Activated CD4-positive, alpha-beta T cell treated with anti-CD3 and anti-CD28 coated beads, Interleukin-2, amount 10 ng/mL, durations not matched to agents 24 days and 14 days (primary cell): ENCODE results near the gene SON. TPM values are rescaled to one million over a fixed set of nuclear protein-coding genes. Genes with fewer than 3 reads are reported as not detected.
A peak's percentile ranks its signal among the peaks of the same experiment; 100 is the strongest.

Source experiments
- DNase-seq: peaks from one replicate; pipeline ENCODE4 v3.0.0; 2022
- H3K27ac Mint-ChIP-seq: one replicate; pipeline ENCODE4 v1.8.0; 2022; ENCODE audit warnings: mild to moderate bottlenecking, mixed read lengths
- H3K27me3 Mint-ChIP-seq: one replicate; pipeline ENCODE4 v1.8.0; 2022; ENCODE audit warnings: mixed read lengths
- H3K36me3 Mint-ChIP-seq: one replicate; pipeline ENCODE4 v1.8.0; 2022; ENCODE audit warnings: low read depth, mild to moderate bottlenecking, mixed read lengths
- H3K4me1 Mint-ChIP-seq: one replicate; pipeline ENCODE4 v1.8.0; 2021; ENCODE audit warnings: mixed read lengths
- H3K4me3 Mint-ChIP-seq: one replicate; pipeline ENCODE4 v1.8.0; 2022; ENCODE audit warnings: mild to moderate bottlenecking, moderate library complexity, mixed read lengths
- H3K9me3 Mint-ChIP-seq: one replicate; pipeline ENCODE4 v1.8.0; 2021; ENCODE audit warnings: mixed read lengths
- intact Hi-C: fragments of 100-400 bp; cut with micrococcal nuclease; formaldehyde crosslinking; loops from one replicate; pipeline ENCODE4 v1.15.1; 2023
- total RNA-seq: library from RNA; stranded (reverse); gene quantifications from 2 replicates; pipeline ENCODE4 v1.2.3, GENCODE V29; 2022

The SON gene
- total RNA-seq, 1 donor from 2014 or later, result 363 TPM

GRCh38 chr21:33537212-33537611, 5.6 kb upstream of the SON start:
- Mint-ChIP-seq H3K4me1 (peaks cover 29% of the 10 kb centered on the region), H3K36me3 (peaks cover 63% of the 10 kb centered on the region), H3K4me3 (no peak overlapping the region), H3K9me3 (peaks cover 8% of the 10 kb centered on the region), H3K27me3 (no peaks in the 10 kb centered on the region), H3K27ac (no peak overlapping the region)
- intact Hi-C loops, result no loop called here
- DNase-seq, result no peak

- DNase-seq, result peak; percentile 29
- Mint-ChIP-seq H3K4me1 (peaks cover 37% of the 10 kb centered on the region), H3K36me3 (peaks cover 59% of the 10 kb centered on the region), H3K9me3 (peaks cover 8% of the 10 kb centered on the region), H3K27ac (no peak overlapping the region), H3K27me3 (no peaks in the 10 kb centered on the region), H3K4me3 (no peak overlapping the region)
- intact Hi-C loops, result no loop called here
Observed at GRCh38 chr21:33539616-33540015, 3.2 kb upstream of the SON start.

DNA sequence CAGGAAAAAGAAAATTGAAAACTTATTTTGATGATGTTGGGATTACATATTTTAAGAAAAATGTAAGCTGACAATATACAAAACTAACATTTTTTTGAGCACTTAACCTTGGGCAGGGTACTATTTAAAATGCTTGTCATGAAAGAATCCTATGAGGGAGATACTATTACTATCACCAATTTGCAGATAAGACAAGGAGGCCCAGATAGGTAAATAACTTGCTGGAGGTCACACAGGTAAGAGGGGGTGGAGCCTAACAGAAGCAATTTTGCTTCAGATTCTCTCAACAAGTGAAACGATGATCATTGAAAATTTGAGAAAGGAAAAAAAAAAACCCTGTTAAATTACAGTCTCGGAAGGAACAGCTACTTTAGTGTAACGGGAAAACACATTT, 2.1 kb upstream of the SON start:
- DNase-seq, result peak; percentile 53
- H3K27me3 Mint-ChIP-seq, result no peaks in the 10 kb centered on the region
- intact Hi-C loops, result no loop called here
- peaks cover 50% of the 10 kb centered on the region for H3K36me3 Mint-ChIP-seq
- H3K4me1 Mint-ChIP-seq, result peaks cover 41% of the 10 kb centered on the region
- peaks cover 8% of the 10 kb centered on the region for H3K9me3 Mint-ChIP-seq
- H3K4me3 Mint-ChIP-seq, result peak overlapping the region; percentile 95
- H3K27ac Mint-ChIP-seq, result peak overlapping the region; percentile 86

DNA sequence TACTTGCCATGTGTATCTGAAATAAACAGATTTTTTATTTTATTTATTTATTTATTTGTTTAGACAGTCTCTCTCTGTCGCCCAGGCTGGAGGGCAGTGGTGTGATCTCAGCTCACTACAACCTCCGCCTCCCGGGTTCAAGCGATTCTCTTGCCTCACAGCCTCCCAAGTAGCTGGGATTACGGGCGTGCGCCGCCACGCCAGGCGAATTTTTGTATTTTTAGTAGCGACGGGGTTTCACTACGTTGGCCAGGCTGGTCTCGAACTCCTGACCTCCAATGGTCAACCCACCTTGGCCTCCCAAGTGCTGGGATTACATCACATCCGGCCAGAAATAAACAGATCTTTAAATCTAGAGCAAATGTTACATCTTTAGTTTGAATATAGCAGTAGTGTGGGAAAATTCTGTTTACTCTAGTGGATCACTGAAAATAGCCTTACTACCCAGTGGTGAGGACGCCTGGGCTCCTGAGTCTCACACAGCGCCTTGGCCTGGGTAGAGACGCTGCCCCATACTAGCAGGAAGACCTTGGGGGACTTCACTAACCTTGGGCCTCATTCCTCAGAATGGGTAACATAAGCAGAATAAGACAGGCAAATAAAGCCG, 1.6 kb upstream of the SON start:
- Mint-ChIP-seq H3K4me1 (peaks cover 43% of the 10 kb centered on the region), H3K27ac (peak overlapping the region; percentile 100), H3K4me3 (peak overlapping the region; percentile 95), H3K36me3 (peaks cover 52% of the 10 kb centered on the region), H3K9me3 (peaks cover 8% of the 10 kb centered on the region), H3K27me3 (no peaks in the 10 kb centered on the region)
- DNase-seq, result peak; percentile 71
- intact Hi-C loops, result no loop called here

- no peaks in the 10 kb centered on the region for H3K27me3 Mint-ChIP-seq
- peak within 1 kb of the TSS; percentile 100 for H3K27ac Mint-ChIP-seq
- peaks cover 8% of the 10 kb centered on the region for H3K9me3 Mint-ChIP-seq
- DNase-seq, result peak; percentile 95
- intact Hi-C loops, result loop anchor here (1.0 kb wide), 3 partner anchors 46 to 63 kb away; partner anchors contain the start of genes DNAJC28, DONSON and TMEM50B
- peaks cover 50% of the 10 kb centered on the region for H3K36me3 Mint-ChIP-seq
- H3K4me3 Mint-ChIP-seq, result peak within 1 kb of the TSS; percentile 95
- peaks cover 41% of the 10 kb centered on the region for H3K4me1 Mint-ChIP-seq
Observed at GRCh38 chr21:33541756-33542639, 840 bp upstream of the SON start, which contains the start of gene GART. GART (minus strand) TSS chr21:33542117; CDS start chr21:33539315, 2,802 bp downstream.

GRCh38 chr21:33543505-33544129, 779 bp downstream of the SON start:
- peak overlapping the region; percentile 100 for H3K27ac Mint-ChIP-seq
- H3K4me3 Mint-ChIP-seq, result peak overlapping the region; percentile 95
- peak; percentile 93 for DNase-seq
- no peaks in the 10 kb centered on the region for H3K9me3 Mint-ChIP-seq
- H3K27me3 Mint-ChIP-seq, result no peaks in the 10 kb centered on the region
- intact Hi-C loops, result loop anchor here (1.0 kb wide), 1 partner anchor 98 kb away; the partner anchor contains the start of gene CRYZL1
- H3K36me3 Mint-ChIP-seq, result peaks cover 46% of the 10 kb centered on the region
- peaks cover 34% of the 10 kb centered on the region for H3K4me1 Mint-ChIP-seq

DNA sequence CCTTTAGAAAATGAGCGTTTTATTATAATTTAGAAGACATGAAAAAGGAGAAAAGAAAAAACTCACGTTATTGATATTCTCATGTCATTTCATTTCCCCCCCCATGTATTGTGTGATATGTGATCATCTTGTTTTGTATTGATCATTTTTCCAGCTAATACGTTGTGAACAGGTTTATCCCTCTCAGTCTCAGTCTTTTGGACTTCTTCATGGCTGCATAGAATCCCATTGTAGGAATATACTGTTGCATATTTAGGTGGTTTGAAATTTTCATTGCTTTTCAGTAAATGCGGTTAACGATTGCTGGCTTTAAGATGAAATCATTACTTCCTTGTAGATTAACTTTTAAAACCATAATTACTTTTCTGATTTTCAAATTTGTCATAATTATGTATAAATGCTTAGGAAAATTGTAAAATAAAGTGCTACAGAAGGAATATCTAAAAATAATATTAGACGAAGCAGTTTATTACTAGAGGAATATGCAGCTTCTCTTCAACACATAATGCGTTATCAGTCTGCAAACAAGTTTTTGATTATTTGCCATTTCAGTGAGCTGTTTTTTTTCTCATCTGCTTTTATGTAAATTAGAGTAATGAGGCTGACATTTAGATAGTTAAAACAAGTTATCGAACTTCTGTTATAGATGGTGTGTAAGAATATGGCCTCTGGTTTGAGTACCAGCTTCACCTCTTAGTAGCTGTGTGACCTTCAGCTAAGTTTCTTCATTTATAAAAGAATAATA, 1.8 kb downstream of the SON start:
- DNase-seq, result peak; percentile 32
- peak overlapping the region; percentile 100 for H3K27ac Mint-ChIP-seq
- no peaks in the 10 kb centered on the region for H3K27me3 Mint-ChIP-seq
- intact Hi-C loops, result no loop called here
- H3K9me3 Mint-ChIP-seq, result no peaks in the 10 kb centered on the region
- peak overlapping the region; percentile 95 for H3K4me3 Mint-ChIP-seq
- H3K4me1 Mint-ChIP-seq, result peaks cover 32% of the 10 kb centered on the region
- H3K36me3 Mint-ChIP-seq, result peaks cover 50% of the 10 kb centered on the region

- H3K36me3 Mint-ChIP-seq, result peaks cover 52% of the 10 kb centered on the region
Observed at GRCh38 chr21:33546086-33546485, 3.2 kb downstream of the SON start.

DNA sequence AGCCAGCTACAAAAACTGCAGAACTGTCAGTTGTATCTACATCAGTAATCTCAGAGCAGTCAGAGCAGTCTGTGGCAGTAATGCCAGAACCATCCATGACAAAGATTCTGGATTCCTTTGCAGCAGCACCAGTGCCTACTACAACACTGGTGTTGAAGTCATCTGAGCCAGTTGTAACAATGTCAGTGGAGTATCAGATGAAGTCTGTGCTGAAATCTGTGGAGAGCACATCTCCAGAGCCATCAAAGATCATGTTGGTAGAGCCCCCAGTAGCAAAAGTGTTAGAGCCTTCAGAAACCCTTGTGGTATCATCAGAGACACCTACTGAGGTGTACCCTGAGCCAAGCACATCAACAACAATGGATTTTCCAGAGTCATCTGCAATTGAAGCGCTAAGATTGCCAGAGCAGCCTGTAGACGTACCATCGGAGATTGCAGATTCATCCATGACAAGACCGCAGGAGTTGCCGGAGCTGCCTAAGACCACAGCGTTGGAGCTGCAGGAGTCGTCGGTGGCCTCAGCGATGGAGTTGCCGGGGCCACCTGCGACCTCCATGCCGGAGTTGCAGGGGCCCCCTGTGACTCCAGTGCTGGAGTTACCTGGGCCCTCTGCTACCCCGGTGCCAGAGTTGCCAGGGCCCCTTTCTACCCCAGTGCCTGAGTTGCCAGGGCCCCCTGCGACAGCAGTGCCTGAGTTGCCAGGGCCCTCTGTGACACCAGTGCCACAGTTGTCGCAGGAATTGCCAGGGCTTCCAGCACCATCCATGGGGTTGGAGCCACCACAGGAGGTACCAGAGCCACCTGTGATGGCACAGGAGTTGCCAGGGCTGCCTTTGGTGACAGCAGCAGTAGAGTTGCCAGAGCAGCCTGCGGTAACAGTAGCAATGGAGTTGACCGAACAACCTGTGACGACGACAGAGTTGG, 7.3 kb downstream of the SON start:
- intact Hi-C loops, result no loop called here
- no peak overlapping the region for H3K4me3 Mint-ChIP-seq
- no peaks in the 10 kb centered on the region for H3K27me3 Mint-ChIP-seq
- no peak overlapping the region for H3K27ac Mint-ChIP-seq
- H3K4me1 Mint-ChIP-seq, result peaks cover 25% of the 10 kb centered on the region
- peak; percentile 55 for DNase-seq
- no peaks in the 10 kb centered on the region for H3K9me3 Mint-ChIP-seq
- peaks cover 69% of the 10 kb centered on the region for H3K36me3 Mint-ChIP-seq

More at GRCh38 chr21:33546086-33546485, 3.2 kb downstream of the SON start:
- DNase-seq, result peak; percentile 47
- H3K27me3 Mint-ChIP-seq, result no peaks in the 10 kb centered on the region
- intact Hi-C loops, result no loop called here
- H3K9me3 Mint-ChIP-seq, result no peaks in the 10 kb centered on the region
- H3K27ac Mint-ChIP-seq, result no peak overlapping the region
- H3K4me1 Mint-ChIP-seq, result peaks cover 24% of the 10 kb centered on the region
- no peak overlapping the region for H3K4me3 Mint-ChIP-seq

- intact Hi-C loops, result no loop called here
- H3K9me3 Mint-ChIP-seq, result no peaks in the 10 kb centered on the region
- peaks cover 27% of the 10 kb centered on the region for H3K4me1 Mint-ChIP-seq
Observed at GRCh38 chr21:33550772-33551660, 8.2 kb downstream of the SON start.

DNA sequence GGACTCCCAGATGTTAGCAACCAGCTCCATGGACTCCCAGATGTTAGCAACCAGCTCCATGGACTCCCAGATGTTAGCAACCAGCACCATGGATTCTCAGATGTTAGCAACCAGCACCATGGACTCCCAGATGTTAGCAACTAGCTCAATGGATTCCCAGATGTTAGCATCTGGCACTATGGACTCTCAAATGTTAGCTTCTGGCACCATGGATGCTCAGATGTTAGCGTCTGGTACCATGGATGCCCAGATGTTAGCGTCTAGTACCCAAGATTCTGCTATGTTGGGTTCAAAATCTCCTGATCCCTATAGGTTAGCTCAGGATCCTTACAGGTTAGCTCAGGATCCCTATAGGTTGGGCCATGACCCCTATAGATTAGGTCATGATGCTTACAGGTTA, 8.8 kb downstream of the SON start:
- intact Hi-C loops, result no loop called here
- H3K4me1 Mint-ChIP-seq, result peaks cover 32% of the 10 kb centered on the region

More at GRCh38 chr21:33550772-33551660, 8.2 kb downstream of the SON start:
- no peak overlapping the region for H3K27ac Mint-ChIP-seq
- H3K36me3 Mint-ChIP-seq, result peaks cover 74% of the 10 kb centered on the region
- no peak for DNase-seq
- H3K27me3 Mint-ChIP-seq, result no peaks in the 10 kb centered on the region
- no peak overlapping the region for H3K4me3 Mint-ChIP-seq

More for the DNA sequence above, 8.8 kb downstream of the SON start:
- Mint-ChIP-seq H3K36me3 (peaks cover 79% of the 10 kb centered on the region), H3K9me3 (no peaks in the 10 kb centered on the region), H3K27ac (no peak overlapping the region), H3K4me3 (no peak overlapping the region), H3K27me3 (no peaks in the 10 kb centered on the region)
- DNase-seq, result peak; percentile 42
